Left ventricle myocardium inferior (tissue), 1 donor: ENCODE data around the gene UQCRHL. TPM values are rescaled to one million over a fixed set of nuclear protein-coding genes. Genes with fewer than 3 reads are reported as not detected.
A peak's percentile ranks its signal among the peaks of the same experiment; 100 is the strongest.
"Not testable (repeated sequence)": the region's sequence is repeated elsewhere in the genome, so short reads cannot be mapped to it uniquely, and the experiment has no call there.

Source experiments
- DNase-seq: peaks from one replicate; pipeline ENCODE4 v3.0.0-alpha.2; 2020
- H3K27ac ChIP-seq: fragments of 200-600 bp; replicated peaks from 2 replicates; pipeline ENCODE4 v1.8.0; 2021
- H3K27me3 ChIP-seq: fragments of 200-600 bp; 2 replicates; pipeline ENCODE4 v1.8.0; 2021; ENCODE audit warnings: low read depth
- H3K36me3 ChIP-seq: fragments of 200-600 bp; 2 replicates; pipeline ENCODE4 v1.8.0; 2021
- H3K4me1 ChIP-seq: fragments of 200-600 bp; 2 replicates; pipeline ENCODE4 v1.8.0; 2021
- H3K4me3 ChIP-seq: fragments of 200-600 bp; 2 replicates; pipeline ENCODE4 v1.8.0; 2021; ENCODE audit warnings: mild to moderate bottlenecking, moderate library complexity
- H3K9me3 ChIP-seq: fragments of 200-600 bp; replicated peaks from 2 replicates; pipeline ENCODE4 v1.8.0; 2021
- CTCF ChIP-seq: fragments of 200-600 bp; IDR thresholded peaks from 2 replicates; pipeline ENCODE4 v1.8.0; 2021; ENCODE audit warnings: antibody characterized with exemption, mild to moderate bottlenecking, borderline replicate concordance
- intact Hi-C: fragments of 100-400 bp; cut with micrococcal nuclease; formaldehyde crosslinking; loops from one replicate; pipeline ENCODE4 v1.11.0; 2022
- total RNA-seq: library from RNA; stranded (reverse); fragmentation: NEBNext Ultra II Directional; extraction: Animal tissue kit (Norgen Biotek cat#: 25700); gene quantifications from one replicate; pipeline ENCODE4 v1.2.1, GENCODE V29; 2021
- donor health status: DM: no; HTN: yes; CAD: no; lungs with severe emphysema.

Gene UQCRHL
- total RNA-seq, 1 donor from 2014 or later: 6.0 TPM

- DNase-seq: no peak
- H3K9me3 ChIP-seq: no peaks in the 10 kb centered on the region
- peaks cover 40% of the 10 kb centered on the region for H3K4me1 ChIP-seq
- no peaks in the 10 kb centered on the region for H3K36me3 ChIP-seq
- H3K27me3 ChIP-seq: no peaks in the 10 kb centered on the region
- H3K27ac ChIP-seq: peak overlapping the region; percentile 97
- intact Hi-C loops: no loop called here
- no peak for TF ChIP-seq CTCF
- peak overlapping the region; percentile 78 for H3K4me3 ChIP-seq
These were observed 26.5 kb upstream of the UQCRHL start for GRCh38 chr1:15833842-15834405.

GRCh38 chr1:15833069-15833679, 25.7 kb upstream of the UQCRHL start:
- H3K27me3 ChIP-seq: no peaks in the 10 kb centered on the region
- H3K27ac ChIP-seq: peak overlapping the region; percentile 97
- H3K4me3 ChIP-seq: peak overlapping the region; percentile 78
- intact Hi-C loops: no loop called here
- H3K36me3 ChIP-seq: no peaks in the 10 kb centered on the region
- DNase-seq: peak; percentile 42
- TF ChIP-seq CTCF: no peak
- H3K9me3 ChIP-seq: no peaks in the 10 kb centered on the region
- H3K4me1 ChIP-seq: peaks cover 40% of the 10 kb centered on the region

- Histone ChIP-seq H3K27me3 (no peaks in the 10 kb centered on the region), H3K27ac (no peak overlapping the region), H3K9me3 (no peaks in the 10 kb centered on the region), H3K36me3 (no peaks in the 10 kb centered on the region), H3K4me3 (no peak overlapping the region), H3K4me1 (peaks cover 31% of the 10 kb centered on the region)
- TF ChIP-seq CTCF: no peak
- intact Hi-C loops: no loop called here
- no peak for DNase-seq
These were observed 22.8 kb upstream of the UQCRHL start for GRCh38 chr1:15830258-15830657.

- H3K36me3 ChIP-seq, H3K4me3 ChIP-seq, H3K27me3 ChIP-seq, H3K27ac ChIP-seq, intact Hi-C loops, H3K9me3 ChIP-seq, DNase-seq: not testable (repeated sequence)
- H3K4me1 ChIP-seq: peaks cover 24% of the 10 kb centered on the region
These were observed 21.5 kb upstream of the UQCRHL start for GRCh38 chr1:15828931-15829330.

- intact Hi-C loops, DNase-seq, H3K27me3 ChIP-seq, H3K36me3 ChIP-seq, H3K4me3 ChIP-seq, H3K27ac ChIP-seq, H3K9me3 ChIP-seq: not testable (repeated sequence)
- peaks cover 10% of the 10 kb centered on the region for H3K4me1 ChIP-seq
These were observed 20.1 kb upstream of the UQCRHL start for GRCh38 chr1:15827567-15827966.

- TF ChIP-seq CTCF: no peak
- Histone ChIP-seq H3K27ac (no peak overlapping the region), H3K4me3 (no peak overlapping the region), H3K4me1 (peaks cover 4% of the 10 kb centered on the region), H3K9me3 (no peaks in the 10 kb centered on the region), H3K27me3 (no peaks in the 10 kb centered on the region), H3K36me3 (no peaks in the 10 kb centered on the region)
- intact Hi-C loops: no loop called here
- DNase-seq: no peak
These were observed 19.5 kb upstream of the UQCRHL start for GRCh38 chr1:15826810-15827507.
